ENCODE results near the gene IBTK. TPM values are rescaled to one million over a fixed set of nuclear protein-coding genes. Genes with fewer than 3 reads are reported as not detected.

IBTK gene
- polyA plus RNA-seq, 2 of the 4 experiments (the other 2 are of a cell fraction) = 34.2 to 87.3 TPM

GRCh38 chr6:82270881-82271635, 23.5 kb upstream of the IBTK start (continued):
- peak; percentile 65 for TF ChIP-seq CTCF (IDR thresholded peaks at IDR 0.05)

GRCh38 chr6:82268301-82268846, 20.8 kb upstream of the IBTK start:
- Histone ChIP-seq H3K27ac (0 out of 6 replicates have a peak overlapping the region, but pooled peaks of 1 of the 2 experiments have one; percentile 46), H3K4me1 (0 out of 3 replicates have a peak, but pooled peaks cover 5% of the 10 kb centered on the region), H3K9me3 (no peaks in the 10 kb centered on the region), H3K4me3 (no peak overlapping the region), H3K4me2 (no peak overlapping the region)
- 35% methylated on average over 2 of the region's 2 CpGs for WGBS (ENCODE audit: missing lambda C conversion rate)
- POLR2A ChIA-PET = interaction anchor here (0.6 kb wide), 2 partner anchors 7 to 20 kb away, joined by 3 to 5 read pairs; no protein-coding TSS in a partner anchor
- DNase-seq (ENCODE audit: low read depth in 1 of 2, low spot score in 1 of 2) (no peak), ATAC-seq (no peak), FAIRE-seq (no peak)
- CTCF ChIA-PET = interaction anchor here (1.0 to 1.7 kb wide), 3 partner anchors 786 to 797 kb away, joined by 3 to 7 read pairs (median 3); partner anchors contain the start of gene UBE3D
- no peak for TF ChIP-seq KDM5A (IDR thresholded peaks at IDR 0.05)
- no peak for TF ChIP-seq ZC3H11A (IDR thresholded peaks at IDR 0.05)
- no peak for TF ChIP-seq HMGXB4 (CRISPR knock-in tag; IDR thresholded peaks at IDR 0.05; ENCODE audit: borderline replicate concordance)
- TF ChIP-seq SREBF2 (IDR thresholded peaks at IDR 0.05) = no peak
- no peak for TF ChIP-seq HOXB13 (CRISPR knock-in tag; IDR thresholded peaks at IDR 0.05; ENCODE audit: low read depth)
- no peak for TF ChIP-seq BHLHE40 (IDR thresholded peaks at IDR 0.05; ENCODE audit: low read depth, low read length)
- no peak for TF ChIP-seq RCOR1 (IDR thresholded peaks at IDR 0.05; ENCODE audit: low read depth, low read length)
- no peak for TF ChIP-seq ZFP36 (IDR thresholded peaks at IDR 0.05; ENCODE audit: borderline replicate concordance, partially characterized antibody)
- no peak for TF ChIP-seq USF2 (IDR thresholded peaks at IDR 0.05)
- TF ChIP-seq POLR2A (IDR thresholded peaks at IDR 0.05; ENCODE audit: low read length) = no peak
- no peak for TF ChIP-seq ZNF302 (CRISPR knock-in tag; IDR thresholded peaks at IDR 0.05)
- no peak for TF ChIP-seq REST (IDR thresholded peaks at IDR 0.05)
- no peak for TF ChIP-seq FOSB (CRISPR knock-in tag; IDR thresholded peaks at IDR 0.05)
- no peak for TF ChIP-seq RAD21 (conservative IDR thresholded peaks at IDR 0.05 in 1 of 2, IDR thresholded peaks at IDR 0.05 in 1 of 2)
- no peak for TF ChIP-seq MYC (IDR thresholded peaks at IDR 0.05; ENCODE audit: borderline replicate concordance, low read length)
- TF ChIP-seq CHD4 (IDR thresholded peaks at IDR 0.05; ENCODE audit: borderline replicate concordance) = no peak
- no peak for TF ChIP-seq FOXS1 (CRISPR knock-in tag; IDR thresholded peaks at IDR 0.05)
- TF ChIP-seq RARB (CRISPR knock-in tag; IDR thresholded peaks at IDR 0.05) = no peak
- TF ChIP-seq HES2 (IDR thresholded peaks at IDR 0.05) = no peak
